ENCODE measurements around the gene CTH. TPM values are rescaled to one million over a fixed set of nuclear protein-coding genes. Genes with fewer than 3 reads are reported as not detected.

CTH gene
- total and polyA plus RNA-seq, 2 donors from 2014 or later: 6.5 to 7.5 TPM

- H3K4me1 ChIP-seq (ENCODE audit: control insufficient read depth in 2 of 3, insufficient read depth in 2 of 3, low read depth in 1 of 3, low read length in 3 of 3): no peaks in the 10 kb centered on the region
- FAIRE-seq (no peak), DNase-seq (no peak)
- TF ChIP-seq CTCF (IDR thresholded peaks at IDR 0.05; ENCODE audit: borderline replicate concordance, extremely low read depth, insufficient read depth): no peak
- no peak overlapping the region for H3K9ac ChIP-seq (ENCODE audit: low read length in 3 of 3)
- H3K4me3 ChIP-seq (ENCODE audit: low read length in 3 of 3): no peak overlapping the region
- H3K36me3 ChIP-seq (ENCODE audit: control insufficient read depth in 2 of 3, insufficient read depth in 3 of 3, low read length in 3 of 3): peaks cover 2 to 18% (median 3%) of the 10 kb centered on the region in 3 donors
- H3K27me3 ChIP-seq (ENCODE audit: control insufficient read depth, insufficient read depth, low read length): no peaks in the 10 kb centered on the region
- no peak overlapping the region for H3K27ac ChIP-seq (ENCODE audit: low read depth in 2 of 2, low read length in 2 of 2)
- H3K9me3 ChIP-seq (ENCODE audit: control insufficient read depth in 2 of 3, insufficient read depth in 1 of 3, low read length in 3 of 3): no peaks in the 10 kb centered on the region
- intact Hi-C loops (cut with DNase I): no loop called here
These were observed 20.8 kb downstream of the CTH start for GRCh38 chr1:70431874-70432273.

- H3K4me3 ChIP-seq (ENCODE audit: low read length in 3 of 3): no peak overlapping the region
- DNase-seq (no peak), FAIRE-seq (no peak)
- H3K27me3 ChIP-seq (ENCODE audit: control insufficient read depth, insufficient read depth, low read length): no peaks in the 10 kb centered on the region
- H3K9ac ChIP-seq (ENCODE audit: low read length in 3 of 3): no peak overlapping the region
- peaks cover 2 to 12% (median 3%) of the 10 kb centered on the region in 3 donors for H3K36me3 ChIP-seq (ENCODE audit: control insufficient read depth in 2 of 3, insufficient read depth in 3 of 3, low read length in 3 of 3)
- H3K9me3 ChIP-seq (ENCODE audit: control insufficient read depth in 2 of 3, insufficient read depth in 1 of 3, low read length in 3 of 3): no peaks in the 10 kb centered on the region
- intact Hi-C loops (cut with DNase I): no loop called here
- TF ChIP-seq CTCF (IDR thresholded peaks at IDR 0.05; ENCODE audit: borderline replicate concordance, extremely low read depth, insufficient read depth): no peak
- H3K27ac ChIP-seq (ENCODE audit: low read depth in 2 of 2, low read length in 2 of 2): no peak overlapping the region
- H3K4me1 ChIP-seq (ENCODE audit: control insufficient read depth in 2 of 3, insufficient read depth in 2 of 3, low read depth in 1 of 3, low read length in 3 of 3): no peaks in the 10 kb centered on the region
These were observed 23.3 kb downstream of the CTH start for GRCh38 chr1:70434253-70434859.

- intact Hi-C loops (cut with DNase I): no loop called here
These were observed 25.7 kb downstream of the CTH start for GRCh38 chr1:70436622-70437251.

More at GRCh38 chr1:70436622-70437251, 25.7 kb downstream of the CTH start:
- TF ChIP-seq CTCF (IDR thresholded peaks at IDR 0.05; ENCODE audit: borderline replicate concordance, extremely low read depth, insufficient read depth): no peak
- H3K36me3 ChIP-seq (ENCODE audit: control insufficient read depth in 2 of 3, insufficient read depth in 3 of 3, low read length in 3 of 3): peaks cover 2 to 12% (median 3%) of the 10 kb centered on the region in 3 donors
- H3K4me3 ChIP-seq (ENCODE audit: low read length in 3 of 3): no peak overlapping the region
- no peaks in the 10 kb centered on the region for H3K9me3 ChIP-seq (ENCODE audit: control insufficient read depth in 2 of 3, insufficient read depth in 1 of 3, low read length in 3 of 3)
- DNase-seq (peak in 1 of 5 donors; percentile 25), FAIRE-seq (no peak)
- H3K9ac ChIP-seq (ENCODE audit: low read length in 3 of 3): no peak overlapping the region
- no peak overlapping the region for H3K27ac ChIP-seq (ENCODE audit: low read depth in 2 of 2, low read length in 2 of 2)
- no peaks in the 10 kb centered on the region for H3K27me3 ChIP-seq (ENCODE audit: control insufficient read depth, insufficient read depth, low read length)
- no peaks in the 10 kb centered on the region for H3K4me1 ChIP-seq (ENCODE audit: control insufficient read depth in 2 of 3, insufficient read depth in 2 of 3, low read depth in 1 of 3, low read length in 3 of 3)

All from kidney (tissue), 14 donors.